CD4-positive, alpha-beta T cell (primary cell): Measurements from ENCODE around the gene EXOC3. TPM values are rescaled to one million over a fixed set of nuclear protein-coding genes. Genes with fewer than 3 reads are reported as not detected.

ENCODE experiments used
- ATAC-seq: fragments of 200-7000 bp; cut with Tn5 transposase; one replicate; pipeline ENCODE4 v1.10.0; 2022; ENCODE audit warnings: mild to moderate bottlenecking; ENCODE audit not compliant: poor library complexity
- CTCF ChIA-PET: fragments of 350-600 bp; sonication (Branson Sonifier 250); formaldehyde crosslinking; loops from one replicate; lab custom pipeline; 2021; ENCODE audit warnings: antibody characterized with exemption, inconsistent platforms; lab: Charles Lee
- POLR2A ChIA-PET: fragments of 350-600 bp; sonication (Branson Sonifier 250); formaldehyde crosslinking; loops from one replicate; lab custom pipeline; 2021; ENCODE audit warnings: antibody characterized with exemption, inconsistent platforms; lab: Charles Lee
- DNase-seq, 14 experiments: peaks; one replicate each; pipeline ENCODE4 v3.0.0-alpha.2; 2013 to 2020; ENCODE audit warnings: mixed read lengths in 2 of 14
- H3K27ac ChIP-seq, 2 donors: one replicate each; pipeline versions ENCODE4 v1.5.1 to v1.7.0; 2013; ENCODE audit warnings: low read length in 2 of 2, low read depth in 1 of 2, mild to moderate bottlenecking in 1 of 2
- H3K27me3 ChIP-seq, 2 experiments: 1 replicate in 1 of 2; 2 replicates in 1 of 2; pipeline versions ENCODE4 v1.6.1 to v1.7.0; 2013; ENCODE audit warnings: low read length in 2 of 2, control low read depth in 1 of 2, mild to moderate bottlenecking in 1 of 2, moderate library complexity in 1 of 2; ENCODE audit not compliant: insufficient read depth in 2 of 2, control insufficient read depth in 1 of 2
- H3K36me3 ChIP-seq: one replicate; pipeline ENCODE4 v1.6.1; 2013; ENCODE audit warnings: low read length, control low read depth; ENCODE audit not compliant: insufficient read depth
- H3K4me1 ChIP-seq: one replicate; pipeline ENCODE4 v1.6.1; 2013; ENCODE audit warnings: low read length, control low read depth; ENCODE audit not compliant: insufficient read depth
- H3K4me3 ChIP-seq: one replicate; pipeline ENCODE4 v1.5.1; 2013; ENCODE audit warnings: mild to moderate bottlenecking, low read length, moderate library complexity
- H3K9me3 ChIP-seq, 2 experiments: 1 replicate in 1 of 2; 2 replicates in 1 of 2; pipeline versions ENCODE4 v1.6.1 to v1.7.0; 2013; ENCODE audit warnings: low read length in 2 of 2, mild to moderate bottlenecking in 2 of 2, control low read depth in 1 of 2, moderate library complexity in 1 of 2; ENCODE audit not compliant: control insufficient read depth in 1 of 2, insufficient read depth in 1 of 2
- H3K27ac Mint-ChIP-seq: one replicate; pipeline ENCODE4 v1.8.0; 2020; ENCODE audit warnings: mixed read lengths
- H3K27me3 Mint-ChIP-seq: one replicate; pipeline ENCODE4 v1.8.0; 2021; ENCODE audit warnings: mixed read lengths
- H3K36me3 Mint-ChIP-seq: one replicate; pipeline ENCODE4 v1.8.0; 2021; ENCODE audit warnings: low read depth, mixed read lengths
- H3K4me1 Mint-ChIP-seq: one replicate; pipeline ENCODE4 v1.8.0; 2021; ENCODE audit warnings: low read depth, mixed read lengths
- H3K4me3 Mint-ChIP-seq: one replicate; pipeline ENCODE4 v1.8.0; 2020; ENCODE audit warnings: mild to moderate bottlenecking, mixed read lengths
- H3K9me3 Mint-ChIP-seq: one replicate; pipeline ENCODE4 v1.8.0; 2020; ENCODE audit warnings: mixed read lengths
- CTCF ChIP-seq: fragments of 200-600 bp; IDR thresholded peaks from one replicate; pipeline ENCODE4 v1.8.0; 2022; ENCODE audit warnings: antibody characterized with exemption, mild to moderate bottlenecking
- intact Hi-C, 2 experiments: fragments of 100-400 bp; cut with DNase I in 1 of 2; cut with micrococcal nuclease in 1 of 2; formaldehyde crosslinking; loops; one replicate each; pipeline versions ENCODE4 v1.15.1 to v1.9.0; 2023 to 2025; cut with DNase I, micrococcal nuclease
- total RNA-seq, 174 experiments: library from RNA in 2 of 174; stranded (reverse) in 2 of 174; gene quantifications; one replicate each; pipeline ENCODE4 v1.2.3 and lab custom pipeline; 2021 to 2026

The EXOC3 gene
- total RNA-seq, 2 experiments from 2014 or later: 82.4 to 84.1 TPM

GRCh38 chr5:441996-442334 is 1.0 kb upstream of the EXOC3 start:
- intact Hi-C loops: loop anchor here (5.0 to 10.0 kb wide), 4 partner anchors 170 to 450 kb away; partner anchors contain the start of genes BRD9 (in 1 of the 2), CCDC127 (in 1 of the 2), CEP72 (in 1 of the 2) and PDCD6 (in 1 of the 2)
- Histone ChIP-seq H3K27me3 (no peaks in the 10 kb centered on the region), H3K9me3 (no peaks in the 10 kb centered on the region), H3K4me3 (peak overlapping the region; percentile 98), H3K36me3 (peaks cover 6% of the 10 kb centered on the region), H3K27ac (no peak overlapping the region), H3K4me1 (peaks cover 28% of the 10 kb centered on the region)
- DNase-seq (peak in 1 of 14 experiments; percentile 2), ATAC-seq (no peak)
- CTCF ChIA-PET: interaction anchor here (0.7 kb wide), 1 partner anchor 11 kb away, joined by 7 read pairs; no protein-coding TSS in a partner anchor
- Mint-ChIP-seq H3K9me3 (no peaks in the 10 kb centered on the region), H3K27me3 (no peaks in the 10 kb centered on the region), H3K27ac (peak overlapping the region; percentile 93), H3K36me3 (peaks cover 27% of the 10 kb centered on the region), H3K4me1 (peaks cover 36% of the 10 kb centered on the region), H3K4me3 (peak overlapping the region; percentile 96)
- POLR2A ChIA-PET: interaction anchor here (1.3 to 1.5 kb wide), 2 partner anchors 30 to 170 kb away, joined by 3 to 4 read pairs; partner anchors contain the start of gene CEP72
- TF ChIP-seq CTCF: no peak

- intact Hi-C loops: loop anchor here (1.0 to 10.0 kb wide), 5 partner anchors 29 to 449 kb away; partner anchors contain the start of genes BRD9 (in 1 of the 2), CCDC127 (in 1 of the 2), CEP72 (in 1 of the 2) and PDCD6 (in 1 of the 2)
- peak overlapping the region; percentile 98 for H3K4me3 ChIP-seq
- TF ChIP-seq CTCF: no peak
- ATAC-seq: peak; percentile 36
- no peaks in the 10 kb centered on the region for H3K27me3 ChIP-seq
- ChIA-PET CTCF (no interaction called here), POLR2A (interaction anchor here (1.0 kb wide), 1 partner anchor 173 kb away, joined by 3 read pairs; the partner anchor contains the start of gene PDCD6)
- peak in 7 of 14 experiments; percentile 6 to 62 (median 28) for DNase-seq
- peaks cover 21% of the 10 kb centered on the region for H3K36me3 ChIP-seq
- Mint-ChIP-seq H3K27me3 (no peaks in the 10 kb centered on the region), H3K9me3 (no peaks in the 10 kb centered on the region), H3K27ac (peak overlapping the region; percentile 93), H3K4me1 (peaks cover 39% of the 10 kb centered on the region), H3K4me3 (peak overlapping the region; percentile 96), H3K36me3 (peaks cover 43% of the 10 kb centered on the region)
- H3K27ac ChIP-seq: peak overlapping the region; percentile 70 to 79
- peaks cover 29% of the 10 kb centered on the region for H3K4me1 ChIP-seq
- no peaks in the 10 kb centered on the region for H3K9me3 ChIP-seq
Observed at GRCh38 chr5:443239-444151, 519 bp downstream of the EXOC3 start.

GRCh38 chr5:444226-444625 is 1.2 kb downstream of the EXOC3 start:
- DNase-seq (peak in 2 of 14 experiments; percentile 1 to 20), ATAC-seq (no peak)
- Histone ChIP-seq H3K27me3 (no peaks in the 10 kb centered on the region), H3K9me3 (no peaks in the 10 kb centered on the region), H3K27ac (peak overlapping the region; percentile 42 to 79), H3K4me3 (peak overlapping the region; percentile 98), H3K36me3 (peaks cover 29% of the 10 kb centered on the region), H3K4me1 (peaks cover 31% of the 10 kb centered on the region)
- no peak for TF ChIP-seq CTCF
- intact Hi-C loops: loop anchor here (1.0 to 10.0 kb wide), 5 partner anchors 28 to 448 kb away; partner anchors contain the start of genes BRD9 (in 1 of the 2), CCDC127 (in 1 of the 2), CEP72 (in 1 of the 2) and PDCD6 (in 1 of the 2)
- Mint-ChIP-seq H3K27me3 (no peaks in the 10 kb centered on the region), H3K4me1 (peaks cover 45% of the 10 kb centered on the region), H3K27ac (peak overlapping the region; percentile 93), H3K9me3 (no peaks in the 10 kb centered on the region), H3K4me3 (peak overlapping the region; percentile 96), H3K36me3 (peaks cover 50% of the 10 kb centered on the region)
- ChIA-PET POLR2A (no interaction called here), CTCF (no interaction called here)
